NCI-H748 treated with DMSO at 0.1 percent for 48 hours (cell line): Measurements from ENCODE around the gene RERE.

Experiments used
- DNase-seq: peaks from one replicate; lab custom pipeline; 2025; lab: John Stamatoyannopoulos, UW

Gene RERE

GRCh38 chr1:8541961-8542521 lies 275.4 kb downstream of the RERE start:
- no peak for DNase-seq

- no peak for DNase-seq
Measured at GRCh38 chr1:8540971-8541370, 276.5 kb downstream of the RERE start.

- DNase-seq, result no peak
Measured at GRCh38 chr1:8540261-8540941, 277.0 kb downstream of the RERE start.

GRCh38 chr1:8539683-8540082 lies 277.8 kb downstream of the RERE start:
- no peak for DNase-seq

GRCh38 chr1:8538502-8538901 lies 278.9 kb downstream of the RERE start:
- DNase-seq, result no peak

- no peak for DNase-seq
Measured at GRCh38 chr1:8537991-8538390, 279.4 kb downstream of the RERE start.

GRCh38 chr1:8536515-8536914 lies 280.9 kb downstream of the RERE start:
- DNase-seq, result no peak

- DNase-seq, result no peak
Measured at GRCh38 chr1:8533907-8534306, 283.5 kb downstream of the RERE start.

- no peak for DNase-seq
Measured at GRCh38 chr1:8533124-8533523, 284.3 kb downstream of the RERE start.

GRCh38 chr1:8529901-8530300 lies 287.5 kb downstream of the RERE start:
- no peak for DNase-seq

GRCh38 chr1:8527941-8528340 lies 289.5 kb downstream of the RERE start:
- no peak for DNase-seq

- DNase-seq, result peak; percentile 82
Measured at GRCh38 chr1:8525558-8526275, 291.7 kb downstream of the RERE start.

- no peak for DNase-seq
Measured at GRCh38 chr1:8525216-8525557, 292.3 kb downstream of the RERE start.

GRCh38 chr1:8524627-8525157 lies 292.7 kb downstream of the RERE start:
- DNase-seq, result no peak

- no peak for DNase-seq
Measured at GRCh38 chr1:8523666-8524206, 293.7 kb downstream of the RERE start.

- DNase-seq, result no peak
Measured at GRCh38 chr1:8520483-8520966, 296.9 kb downstream of the RERE start.

GRCh38 chr1:8519167-8519566 lies 298.3 kb downstream of the RERE start:
- no peak for DNase-seq

- DNase-seq, result no peak
Measured at GRCh38 chr1:8518490-8518801, 299.0 kb downstream of the RERE start.

GRCh38 chr1:8517661-8518489 lies 299.6 kb downstream of the RERE start:
- peak; percentile 1 for DNase-seq

- DNase-seq, result peak; percentile 33
Measured at GRCh38 chr1:8516793-8517556, 300.5 kb downstream of the RERE start.

GRCh38 chr1:8516278-8516777 lies 301.1 kb downstream of the RERE start:
- no peak for DNase-seq
